ENCODE results near the gene ARHGAP42. TPM values are rescaled to one million over a fixed set of nuclear protein-coding genes. Genes with fewer than 3 reads are reported as not detected.

The ARHGAP42 gene
- total and polyA plus RNA-seq, 2 of the 13 experiments (the other 11 are each of a cell fraction or from before 2014, with no cell fraction given), result 2.5 to 4.3 TPM

- Histone ChIP-seq H4K20me1 (ENCODE audit: insufficient read depth, low read length) (no peaks in the 10 kb centered on the region), H3K27me3 (ENCODE audit: control insufficient read depth in 1 of 2, insufficient read depth in 2 of 2, low read length in 2 of 2) (no peaks in the 10 kb centered on the region), H3K79me2 (ENCODE audit: insufficient read depth, low read length) (no peaks in the 10 kb centered on the region), H3K36me3 (replicated peaks in 1 of 2; ENCODE audit: control insufficient read depth in 1 of 2, insufficient read depth in 2 of 2, low read length in 2 of 2) (no peaks in the 10 kb centered on the region), H3K4me1 (ENCODE audit: insufficient read depth, low read length) (no peaks in the 10 kb centered on the region), H2AFZ (ENCODE audit: low read length) (no peak overlapping the region), H3K27ac (ENCODE audit: extremely low read length, insufficient read depth, low read length) (no peak overlapping the region), H3K9me3 (ENCODE audit: low read length) (no peaks in the 10 kb centered on the region), H3K4me3 (replicated peaks in 1 of 3; ENCODE audit: insufficient read depth in 1 of 3, low read depth in 2 of 3, low read length in 3 of 3) (no peak overlapping the region), H3K4me2 (ENCODE audit: low read depth, low read length) (no peak overlapping the region), H3K9ac (ENCODE audit: insufficient read depth, low read depth, low read length) (no peak overlapping the region)
- WGBS (ENCODE audit: low lambda C conversion rate), result 89% methylated on average over 3 of the region's 3 CpGs
- DNase-seq (ENCODE audit: low spot score) (no peak), ATAC-seq (no peak), FAIRE-seq (no peak)
- POLR2A ChIA-PET, result no interaction called here
- BruUV-seq (replicated peaks), result no TSS peak
- intact Hi-C loops (cut with micrococcal nuclease; ENCODE audit: unreplicated experiment), result no loop called here
- TF ChIP-seq GMEB1 (CRISPR knock-in tag; IDR thresholded peaks at IDR 0.05; ENCODE audit: borderline replicate concordance) (no peak), ZFP90 (CRISPR knock-in tag; IDR thresholded peaks at IDR 0.05; ENCODE audit: borderline replicate concordance) (no peak), BCL6 (CRISPR knock-in tag; IDR thresholded peaks at IDR 0.05) (no peak), TSC22D2 (CRISPR knock-in tag; IDR thresholded peaks at IDR 0.05; ENCODE audit: borderline replicate concordance) (no peak), XBP1 (CRISPR knock-in tag; IDR thresholded peaks at IDR 0.05) (no peak), ELF1 (CRISPR knock-in tag; IDR thresholded peaks at IDR 0.05) (no peak), GMEB2 (CRISPR knock-in tag; IDR thresholded peaks at IDR 0.05; ENCODE audit: low read depth) (no peak), XRCC5 (optimal IDR thresholded peaks at IDR 0.05; ENCODE audit: low read length) (no peak), ATRX (CRISPR knock-in tag; IDR thresholded peaks at IDR 0.05; ENCODE audit: borderline replicate concordance) (no peak), TAF1 (CRISPR knock-in tag; IDR thresholded peaks at IDR 0.05) (no peak), NFAT5 (CRISPR knock-in tag; IDR thresholded peaks at IDR 0.05) (no peak)
- TF ChIP-seq, protein P1, sequence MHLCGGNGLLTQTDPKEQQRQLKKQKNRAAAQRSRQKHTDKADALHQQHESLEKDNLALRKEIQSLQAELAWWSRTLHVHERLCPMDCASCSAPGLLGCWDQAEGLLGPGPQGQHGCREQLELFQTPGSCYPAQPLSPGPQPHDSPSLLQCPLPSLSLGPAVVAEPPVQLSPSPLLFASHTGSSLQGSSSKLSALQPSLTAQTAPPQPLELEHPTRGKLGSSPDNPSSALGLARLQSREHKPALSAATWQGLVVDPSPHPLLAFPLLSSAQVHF (CRISPR knock-in tag; IDR thresholded peaks at IDR 0.05), result no peak
- in situ Hi-C loops (cut with HindIII; ENCODE audit: extremely low pct_ligation_motif_present, low pct_unique_long_range_greater_than_20kb), result no loop called here
- CTCF ChIA-PET (ENCODE audit: low intra/inter-chr PET ratio, low total read pairs), result no interaction called here
Observed at GRCh38 chr11:100716838-100717237, 29.8 kb downstream of the ARHGAP42 start.

Measured in HepG2 (cell line).